Large intestine (tissue), 12 donors: ENCODE data around the gene CACNA2D4. TPM values are rescaled to one million over a fixed set of nuclear protein-coding genes. Genes with fewer than 3 reads are reported as not detected.
A peak's percentile ranks its signal among the peaks of the same experiment; 100 is the strongest.

ENCODE experiments used
- DNase-seq, 2 donors: peaks; one replicate each; pipeline versions ENCODE4 v3.0.0 to v3.0.0-alpha.2; 2013
- H3K27ac ChIP-seq: one replicate; pipeline ENCODE4 v1.5.1; 2013; ENCODE audit warnings: low read length
- H3K27me3 ChIP-seq: 2 replicates; pipeline ENCODE4 v1.6.1; 2013; ENCODE audit warnings: low read length; ENCODE audit not compliant: control insufficient read depth, insufficient read depth
- H3K36me3 ChIP-seq: 2 replicates; pipeline ENCODE4 v1.6.1; 2013; ENCODE audit warnings: low read length; ENCODE audit not compliant: control insufficient read depth, insufficient read depth
- H3K4me1 ChIP-seq: one replicate; pipeline ENCODE4 v1.6.1; 2013; ENCODE audit warnings: low read length; ENCODE audit not compliant: control insufficient read depth, insufficient read depth
- H3K4me3 ChIP-seq: one replicate; pipeline ENCODE4 v1.5.1; 2013; ENCODE audit warnings: low read length
- H3K9me3 ChIP-seq: one replicate; pipeline ENCODE4 v1.6.1; 2013; ENCODE audit warnings: mild to moderate bottlenecking, low read depth, low read length, moderate library complexity; ENCODE audit not compliant: control insufficient read depth
- WGBS: methylation state at CpG from one replicate; pipeline ENCODE4 v1.1.5; 2013; ENCODE audit warnings: low lambda C conversion rate; ENCODE audit not compliant: insufficient coverage; 5-methylcytosine and 5-hydroxymethylcytosine counted together
- long read RNA-seq, 11 donors: transcript quantifications; one replicate each; lab custom pipeline, GENCODE V29; 2026
- polyA plus RNA-seq: library from polyadenylated mRNA; unstranded; fragments of 120-200 nt; gene quantifications from one replicate; pipeline ENCODE4 v1.2.1, GENCODE V29; 2013

Gene CACNA2D4, protein sequence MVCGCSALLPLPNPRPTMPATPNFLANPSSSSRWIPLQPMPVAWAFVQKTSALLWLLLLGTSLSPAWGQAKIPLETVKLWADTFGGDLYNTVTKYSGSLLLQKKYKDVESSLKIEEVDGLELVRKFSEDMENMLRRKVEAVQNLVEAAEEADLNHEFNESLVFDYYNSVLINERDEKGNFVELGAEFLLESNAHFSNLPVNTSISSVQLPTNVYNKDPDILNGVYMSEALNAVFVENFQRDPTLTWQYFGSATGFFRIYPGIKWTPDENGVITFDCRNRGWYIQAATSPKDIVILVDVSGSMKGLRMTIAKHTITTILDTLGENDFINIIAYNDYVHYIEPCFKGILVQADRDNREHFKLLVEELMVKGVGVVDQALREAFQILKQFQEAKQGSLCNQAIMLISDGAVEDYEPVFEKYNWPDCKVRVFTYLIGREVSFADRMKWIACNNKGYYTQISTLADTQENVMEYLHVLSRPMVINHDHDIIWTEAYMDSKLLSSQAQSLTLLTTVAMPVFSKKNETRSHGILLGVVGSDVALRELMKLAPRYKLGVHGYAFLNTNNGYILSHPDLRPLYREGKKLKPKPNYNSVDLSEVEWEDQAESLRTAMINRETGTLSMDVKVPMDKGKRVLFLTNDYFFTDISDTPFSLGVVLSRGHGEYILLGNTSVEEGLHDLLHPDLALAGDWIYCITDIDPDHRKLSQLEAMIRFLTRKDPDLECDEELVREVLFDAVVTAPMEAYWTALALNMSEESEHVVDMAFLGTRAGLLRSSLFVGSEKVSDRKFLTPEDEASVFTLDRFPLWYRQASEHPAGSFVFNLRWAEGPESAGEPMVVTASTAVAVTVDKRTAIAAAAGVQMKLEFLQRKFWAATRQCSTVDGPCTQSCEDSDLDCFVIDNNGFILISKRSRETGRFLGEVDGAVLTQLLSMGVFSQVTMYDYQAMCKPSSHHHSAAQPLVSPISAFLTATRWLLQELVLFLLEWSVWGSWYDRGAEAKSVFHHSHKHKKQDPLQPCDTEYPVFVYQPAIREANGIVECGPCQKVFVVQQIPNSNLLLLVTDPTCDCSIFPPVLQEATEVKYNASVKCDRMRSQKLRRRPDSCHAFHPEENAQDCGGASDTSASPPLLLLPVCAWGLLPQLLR
- 5.9 TPM for polyA plus RNA-seq
- long read RNA-seq, donor 1, partial matches to known transcripts = 0 of 1 reads
- long read RNA-seq, donor 1, other reads (novel, unspliced or antisense) = 0 of 1 reads
- long read RNA-seq, donor 2 = 0 reads
- long read RNA-seq, donor 3 = 0 reads
- long read RNA-seq, donor 4 = 0 reads
- long read RNA-seq, donor 5 = 0 reads
- long read RNA-seq, donor 6, partial matches to known transcripts = 0 of 1 reads
- long read RNA-seq, donor 6, other reads (novel, unspliced or antisense) = 0 of 1 reads
- long read RNA-seq, donor 7 = 0 reads
- long read RNA-seq, donor 8, partial matches to known transcripts = 0 of 1 reads
- long read RNA-seq, donor 8, other reads (novel, unspliced or antisense) = 0 of 1 reads
- long read RNA-seq, donor 9, partial matches to known transcripts = 0 of 2 reads
- long read RNA-seq, donor 9, other reads (novel, unspliced or antisense) = 0 of 2 reads
- long read RNA-seq, donor 10, partial matches to known transcripts = 0 of 2 reads
- long read RNA-seq, donor 10, other reads (novel, unspliced or antisense) = 0 of 2 reads
- long read RNA-seq, donor 11, partial matches to known transcripts = 0 of 1 reads
- long read RNA-seq, donor 11, other reads (novel, unspliced or antisense) = 0 of 1 reads

DNA sequence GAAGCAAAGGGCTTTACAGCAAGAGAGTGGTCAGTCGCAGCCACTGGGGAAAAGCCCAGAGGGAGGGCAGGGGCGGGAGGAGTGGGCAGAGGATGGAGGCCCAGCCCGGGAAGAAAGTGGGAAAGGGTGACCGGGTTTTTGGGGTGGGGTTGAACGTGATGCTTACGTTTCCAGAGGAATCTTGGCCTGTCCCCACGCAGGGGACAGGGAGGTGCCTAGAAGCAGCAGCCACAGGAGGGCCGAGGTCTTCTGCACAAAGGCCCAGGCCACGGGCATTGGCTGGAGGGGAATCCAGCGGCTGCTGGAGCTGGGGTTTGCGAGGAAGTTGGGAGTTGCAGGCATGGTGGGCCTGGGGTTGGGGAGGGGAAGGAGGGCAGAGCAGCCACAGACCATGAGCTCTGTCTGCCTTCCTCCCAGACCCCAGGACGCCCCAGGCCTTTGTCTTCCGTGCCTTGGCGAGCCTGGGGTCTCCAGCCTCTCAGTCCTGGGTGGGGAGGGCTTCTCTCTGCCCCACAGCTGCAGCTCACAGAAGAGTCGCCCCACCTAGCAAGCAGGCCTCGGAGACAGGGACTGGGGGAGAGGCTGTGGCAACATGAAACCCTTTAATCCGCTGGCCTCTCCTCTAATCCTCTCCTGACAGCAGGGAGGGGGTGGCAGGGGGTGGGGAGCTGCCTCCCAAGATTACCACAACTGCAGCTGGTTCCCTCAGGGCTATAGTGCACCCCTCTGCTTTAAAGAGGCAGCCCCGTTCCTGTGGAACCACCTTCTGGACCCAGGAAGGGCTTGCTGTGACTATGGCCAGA, at the start of gene CACNA2D4:
Gene CACNA2D4, minus strand, starts transcription at position 572 of the 803 bp plus-strand sequence. Its CDS starts 179 bp downstream, at position 393.
- H3K4me3 ChIP-seq = no peak within 1 kb of the TSS
- H3K27me3 ChIP-seq = peaks cover 8% of the 10 kb centered on the region
- no peak within 1 kb of the TSS for H3K27ac ChIP-seq
- no peaks in the 10 kb centered on the region for H3K9me3 ChIP-seq
- peaks cover 3% of the 10 kb centered on the region for H3K4me1 ChIP-seq
- no peaks in the 10 kb centered on the region for H3K36me3 ChIP-seq
- WGBS = no CpG with 5 or more reads among the region's 18 CpGs
- DNase-seq = no peak

DNA sequence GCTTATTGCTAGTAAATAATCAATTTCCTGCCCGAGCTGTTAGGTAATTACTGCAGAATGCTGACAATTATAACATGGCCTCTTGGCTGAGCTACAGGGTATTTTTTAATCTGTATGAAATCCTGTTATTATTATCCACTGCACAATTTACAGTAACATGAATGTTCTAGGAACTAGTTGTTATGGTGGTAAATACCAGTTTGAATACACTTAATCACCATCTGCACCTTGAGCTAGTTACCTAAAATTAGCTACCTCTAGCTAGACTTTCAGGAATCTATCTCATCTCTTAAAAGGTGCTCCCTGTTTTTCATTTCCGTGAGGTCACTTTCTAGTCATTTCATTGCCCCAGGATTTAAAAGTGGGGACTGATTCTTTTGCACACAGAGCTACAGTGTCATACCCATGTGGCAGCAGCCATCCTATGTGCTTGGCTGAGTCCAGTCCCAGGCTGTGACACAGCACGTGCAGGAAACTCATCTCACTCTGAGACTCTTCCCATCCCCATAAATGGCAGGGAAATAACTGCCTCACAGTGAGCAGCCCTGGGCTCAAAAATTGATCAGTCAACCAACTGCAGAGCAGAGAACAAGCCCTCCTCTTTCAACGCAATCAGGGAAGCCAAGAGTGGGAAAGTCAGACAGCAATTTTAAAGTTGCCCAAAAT, 48.2 kb upstream of the CACNA2D4 start:
- no peak for DNase-seq
- H3K4me3 ChIP-seq = no peak overlapping the region
- no peaks in the 10 kb centered on the region for H3K4me1 ChIP-seq
- no peaks in the 10 kb centered on the region for H3K27me3 ChIP-seq
- WGBS = no CpG with 5 or more reads among the region's 4 CpGs
- no peaks in the 10 kb centered on the region for H3K9me3 ChIP-seq
- H3K27ac ChIP-seq = peak overlapping the region; percentile 2
- H3K36me3 ChIP-seq = peaks cover 31% of the 10 kb centered on the region

DNA sequence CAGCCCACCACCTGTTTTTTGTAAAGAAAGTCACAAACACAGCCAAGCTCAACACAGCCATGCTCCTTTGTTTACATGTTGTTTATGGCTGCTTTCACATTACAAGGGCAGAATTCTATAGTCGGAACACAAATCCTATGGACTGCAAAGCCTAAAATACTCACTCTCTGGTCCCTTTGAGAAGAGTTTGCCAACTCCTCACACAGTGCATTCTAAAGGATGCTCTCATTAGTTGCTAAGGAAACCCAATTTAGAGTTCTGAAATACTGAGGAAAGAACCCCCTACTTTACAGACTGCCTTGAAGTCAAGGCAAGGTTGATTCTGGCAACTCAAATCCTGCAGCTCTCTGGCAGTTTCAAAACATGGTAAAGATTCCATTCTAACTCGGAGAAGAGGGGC, 47.5 kb upstream of the CACNA2D4 start:
- Histone ChIP-seq H3K27ac (peak overlapping the region; percentile 2), H3K4me1 (no peaks in the 10 kb centered on the region), H3K36me3 (peaks cover 34% of the 10 kb centered on the region), H3K9me3 (no peaks in the 10 kb centered on the region), H3K27me3 (no peaks in the 10 kb centered on the region), H3K4me3 (no peak overlapping the region)
- no CpG with 5 or more reads among the region's 2 CpGs for WGBS
- no peak for DNase-seq

DNA sequence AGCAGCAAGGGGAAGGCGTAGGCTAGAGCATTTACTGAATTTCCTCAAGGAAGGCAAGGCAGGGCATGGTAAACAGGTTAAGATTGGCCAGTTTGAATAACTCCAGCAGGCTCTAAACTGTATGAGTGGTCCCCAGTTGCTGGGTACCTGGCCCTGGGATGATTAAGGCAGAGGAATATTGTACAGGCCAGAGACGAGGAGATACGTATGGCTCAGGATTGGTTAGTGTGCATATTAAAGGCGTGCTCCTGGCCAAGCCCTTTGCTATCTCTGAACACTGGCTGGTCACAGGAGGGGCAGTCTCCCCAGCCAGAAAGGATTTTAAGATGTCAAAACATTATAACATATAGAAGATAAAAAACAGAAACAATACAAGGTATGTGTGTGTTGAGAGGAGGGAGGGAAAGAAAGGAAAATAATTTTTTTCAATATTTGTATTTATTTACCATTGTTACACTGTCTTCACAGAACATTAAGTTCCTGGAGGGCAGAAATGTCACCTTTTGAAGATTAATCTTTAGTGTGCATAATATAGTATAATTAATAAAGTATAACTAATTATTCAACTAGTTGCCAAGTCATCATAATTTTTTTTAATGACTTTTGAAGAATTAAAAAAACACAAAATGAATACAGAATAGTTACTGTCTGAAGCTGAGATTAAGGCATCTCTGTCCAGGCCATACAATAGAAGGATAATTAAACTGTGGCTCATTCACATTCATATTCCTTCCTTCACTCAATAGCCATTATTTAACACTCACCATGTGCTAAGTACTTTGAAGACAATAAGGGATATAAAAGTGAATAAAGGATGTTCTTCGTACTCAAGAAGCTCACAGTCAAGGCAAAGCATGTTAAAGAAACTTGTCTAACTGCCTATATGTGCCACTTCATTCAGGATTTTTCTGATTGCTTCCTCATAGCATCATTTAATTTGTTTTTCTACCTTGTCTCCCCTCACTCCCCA, 43.9 kb upstream of the CACNA2D4 start:
- no peak for DNase-seq
- Histone ChIP-seq H3K27ac (no peak overlapping the region), H3K27me3 (no peaks in the 10 kb centered on the region), H3K4me1 (no peaks in the 10 kb centered on the region), H3K9me3 (no peaks in the 10 kb centered on the region), H3K4me3 (no peak overlapping the region), H3K36me3 (peaks cover 39% of the 10 kb centered on the region)
- 100% methylated on average over 1 of the region's 5 CpGs for WGBS

DNA sequence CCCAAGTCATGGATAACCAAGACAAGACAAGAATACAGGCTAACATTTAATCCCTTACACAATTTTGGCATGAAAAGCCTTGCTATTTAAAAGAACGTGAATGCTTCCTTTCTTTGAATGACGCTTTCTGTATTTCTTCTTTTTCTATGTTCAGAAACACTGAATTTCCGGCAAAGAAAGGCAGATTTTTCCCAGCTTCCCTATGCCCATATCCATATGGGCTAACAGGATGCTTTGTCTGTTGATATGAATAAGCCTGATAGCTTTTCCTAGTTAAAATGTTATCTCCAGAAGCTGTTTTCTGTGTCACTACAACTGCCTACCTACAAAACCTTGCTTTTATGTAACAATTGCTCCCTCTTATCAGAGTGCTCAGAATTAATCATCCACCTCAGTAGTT, 38.3 kb upstream of the CACNA2D4 start:
- Histone ChIP-seq H3K36me3 (peaks cover 37% of the 10 kb centered on the region), H3K27me3 (no peaks in the 10 kb centered on the region), H3K4me1 (no peaks in the 10 kb centered on the region), H3K4me3 (no peak overlapping the region), H3K9me3 (no peaks in the 10 kb centered on the region), H3K27ac (no peak overlapping the region)
- 100% methylated on average over 2 of the region's 3 CpGs for WGBS
- DNase-seq = no peak

DNA sequence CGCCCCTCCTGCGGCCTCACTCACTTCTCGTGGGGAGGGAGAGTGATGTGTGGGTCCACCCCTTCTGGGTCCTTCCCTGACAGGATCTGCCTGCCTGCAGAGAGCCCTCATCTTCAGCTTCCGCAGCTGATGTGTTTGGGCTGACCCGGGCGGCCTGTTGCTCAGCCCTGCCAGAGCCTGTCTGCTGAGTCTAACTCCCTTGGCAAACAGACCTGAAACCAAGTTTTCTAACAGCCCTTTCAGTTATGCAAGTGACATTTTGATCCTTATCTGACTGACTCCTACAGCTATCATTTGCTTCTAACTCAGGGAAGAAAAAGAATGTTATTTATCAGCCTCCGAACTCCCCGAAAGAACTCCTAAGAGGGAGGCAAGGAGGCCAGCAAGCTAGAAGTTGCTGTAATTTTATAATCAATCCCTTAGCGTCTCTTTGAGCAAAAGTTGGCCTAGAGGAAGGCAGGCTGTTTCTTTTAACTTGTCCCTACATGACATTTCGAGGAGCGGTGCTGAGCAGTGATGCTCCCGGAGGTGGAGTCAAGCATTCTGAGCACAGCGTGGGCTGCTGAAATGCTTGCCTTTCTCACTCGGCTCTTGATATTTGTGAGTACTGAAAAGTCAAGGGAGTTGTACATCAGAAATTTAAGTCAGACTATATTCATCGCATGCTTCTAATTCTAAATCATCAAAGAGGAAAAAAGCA, 31.5 kb upstream of the CACNA2D4 start:
- Histone ChIP-seq H3K36me3 (peaks cover 77% of the 10 kb centered on the region), H3K27ac (no peak overlapping the region), H3K4me1 (peaks cover 3% of the 10 kb centered on the region), H3K27me3 (no peaks in the 10 kb centered on the region), H3K9me3 (no peaks in the 10 kb centered on the region), H3K4me3 (no peak overlapping the region)
- 100% methylated on average over 2 of the region's 15 CpGs for WGBS
- no peak for DNase-seq

DNA sequence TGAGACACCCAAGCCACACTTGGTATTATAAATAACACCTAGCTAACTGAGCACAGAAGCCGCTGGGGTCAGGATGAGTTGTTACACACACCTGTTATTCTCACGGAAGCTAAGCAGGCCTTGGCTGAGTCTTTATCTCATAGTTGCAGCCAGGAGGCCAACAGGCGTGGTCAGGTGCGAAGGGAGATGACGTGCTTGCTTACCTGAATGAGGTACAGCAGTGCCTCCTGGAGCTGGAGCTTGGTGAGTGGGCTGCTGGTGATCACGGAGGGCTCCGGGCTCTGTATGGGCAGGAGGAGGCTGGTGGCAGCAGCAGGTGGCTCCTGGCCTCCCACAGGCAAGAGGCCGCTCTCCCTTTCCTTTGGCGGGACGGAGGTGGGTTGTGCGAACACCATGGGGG, 30.4 kb upstream of the CACNA2D4 start:
- no peaks in the 10 kb centered on the region for H3K9me3 ChIP-seq
- H3K27me3 ChIP-seq = no peaks in the 10 kb centered on the region
- peak; percentile 35 to 71 for DNase-seq
- no peak overlapping the region for H3K4me3 ChIP-seq
- no peak overlapping the region for H3K27ac ChIP-seq
- peaks cover 3% of the 10 kb centered on the region for H3K4me1 ChIP-seq
- H3K36me3 ChIP-seq = peaks cover 72% of the 10 kb centered on the region
- WGBS = no CpG with 5 or more reads among the region's 11 CpGs

DNA sequence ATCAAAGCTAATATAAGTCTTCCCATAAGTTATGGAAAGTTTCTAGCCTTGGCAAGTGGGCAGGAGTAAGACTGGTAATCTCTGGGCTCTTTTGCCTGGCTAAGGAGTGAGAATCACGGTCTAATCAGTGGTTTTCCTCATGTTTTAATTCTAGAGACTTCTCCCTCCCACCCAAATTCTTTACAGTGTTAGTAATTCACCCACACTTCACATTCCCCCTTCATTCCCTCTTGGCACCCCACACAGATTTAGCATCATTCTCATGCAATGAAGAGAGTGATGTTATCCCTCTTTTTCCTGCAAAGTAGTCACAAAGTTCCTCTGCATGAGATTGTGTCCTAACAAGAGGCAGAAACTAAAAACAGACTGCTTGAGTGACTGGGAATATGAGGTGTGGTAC, 28.6 kb upstream of the CACNA2D4 start:
- no peaks in the 10 kb centered on the region for H3K27me3 ChIP-seq
- H3K36me3 ChIP-seq = peaks cover 58% of the 10 kb centered on the region
- no peak overlapping the region for H3K27ac ChIP-seq
- no peak overlapping the region for H3K4me3 ChIP-seq
- H3K9me3 ChIP-seq = no peaks in the 10 kb centered on the region
- no peak for DNase-seq
- H3K4me1 ChIP-seq = peaks cover 3% of the 10 kb centered on the region
- WGBS = no CpG with 5 or more reads among the region's 1 CpG
